Loucy (cell line): ENCODE results near the gene RALGPS1.

Source experiments
- CTCF ChIP-seq: fragments of 200-600 bp; sonication (generic); conservative IDR thresholded peaks from 2 replicates; pipeline ENCODE4 v1.5.1; 2014; ENCODE audit warnings: mild to moderate bottlenecking, antibody characterized with exemption, low read length
- EZH2phosphoT487 ChIP-seq: fragments of 200-600 bp; IDR thresholded peaks from 2 replicates; pipeline ENCODE4 v1.6.1; 2018; ENCODE audit warnings: antibody characterized with exemption, mild to moderate bottlenecking, moderate library complexity, borderline replicate concordance

- TF ChIP-seq CTCF = no peak
- TF ChIP-seq EZH2phosphoT487 = no peak
Observed at GRCh38 chr9:127078988-127079387, 164.4 kb downstream of the RALGPS1 start.
